Esophagus mucosa (tissue), 1 donor: Measurements from ENCODE around the gene GLYATL3. TPM values are rescaled to one million over a fixed set of nuclear protein-coding genes. Genes with fewer than 3 reads are reported as not detected.
A peak's percentile ranks its signal among the peaks of the same experiment; 100 is the strongest.
"Not testable (repeated sequence)": the region's sequence is repeated elsewhere in the genome, so short reads cannot be mapped to it uniquely, and the experiment has no call there.

Source experiments
- ATAC-seq: fragments of 200-7000 bp; cut with Tn5 transposase; one replicate; pipeline ENCODE4 v1.9.1; 2020
- total RNA-seq: library from RNA; stranded (reverse); gene quantifications from one replicate; pipeline ENCODE4 v1.2.4, GENCODE V29; 2023
- donor health status: DM: yes; HTN: yes; CAD: no.

The GLYATL3 gene
- total RNA-seq, result not detected

- ATAC-seq, result no peak
Measured at GRCh38 chr6:49499623-49500022, at the start of gene GLYATL3. Gene GLYATL3 (plus strand): TSS chr6:49499923. CDS start chr6:49511991, 12,068 bp downstream.

- ATAC-seq, result no peak
Measured at GRCh38 chr6:49453221-49453620, 46.5 kb upstream of the GLYATL3 start.

GRCh38 chr6:49454787-49455709 is 44.7 kb upstream of the GLYATL3 start:
- no peak for ATAC-seq

- ATAC-seq, result no peak
Measured at GRCh38 chr6:49457771-49458170, 42.0 kb upstream of the GLYATL3 start.

GRCh38 chr6:49462071-49462470 is 37.7 kb upstream of the GLYATL3 start:
- no peak for ATAC-seq

- no peak for ATAC-seq
Measured at GRCh38 chr6:49462599-49462926, 37.2 kb upstream of the GLYATL3 start.

- peak; percentile 100 for ATAC-seq
Measured at GRCh38 chr6:49462927-49463611, 36.7 kb upstream of the GLYATL3 start, which contains the start of the genes CENPQ and MMUT. Gene CENPQ (plus strand): TSS chr6:49463370. CDS start chr6:49470177, 6,807 bp downstream. Gene MMUT (minus strand): TSS chr6:49463253. CDS start chr6:49459466, 3,787 bp downstream.

GRCh38 chr6:49463612-49463967 is 36.1 kb upstream of the GLYATL3 start:
- ATAC-seq, result no peak

- ATAC-seq, result no peak
Measured at GRCh38 chr6:49464691-49465090, 35.0 kb upstream of the GLYATL3 start.

GRCh38 chr6:49468042-49468441 is 31.7 kb upstream of the GLYATL3 start:
- ATAC-seq, result no peak

- ATAC-seq, result not testable (repeated sequence)
Measured at GRCh38 chr6:49476564-49476963, 23.2 kb upstream of the GLYATL3 start.

GRCh38 chr6:49479308-49479970 is 20.3 kb upstream of the GLYATL3 start:
- no peak for ATAC-seq

- ATAC-seq, result not testable (repeated sequence)
Measured at GRCh38 chr6:49481846-49482245, 17.9 kb upstream of the GLYATL3 start.

- ATAC-seq, result not testable (repeated sequence)
Measured at GRCh38 chr6:49483380-49483779, 16.3 kb upstream of the GLYATL3 start.

GRCh38 chr6:49490633-49491032 is 9.1 kb upstream of the GLYATL3 start:
- ATAC-seq, result no peak

GRCh38 chr6:49497304-49497703 is 2.4 kb upstream of the GLYATL3 start:
- no peak for ATAC-seq

- ATAC-seq, result no peak
Measured at GRCh38 chr6:49499126-49499525, 597 bp upstream of the GLYATL3 start.

GRCh38 chr6:49504666-49505065 is 4.9 kb downstream of the GLYATL3 start:
- no peak for ATAC-seq

GRCh38 chr6:49506569-49507111 is 6.9 kb downstream of the GLYATL3 start:
- ATAC-seq, result no peak

- no peak for ATAC-seq
Measured at GRCh38 chr6:49509342-49509741, 9.6 kb downstream of the GLYATL3 start.

GRCh38 chr6:49513153-49513989 is 13.6 kb downstream of the GLYATL3 start:
- no peak for ATAC-seq
